ENCODE results near the gene PCDH9.
A peak's percentile ranks its signal among the peaks of the same experiment; 100 is the strongest.

The PCDH9 gene

GRCh38 chr13:67015976-67016600 lies 214.0 kb downstream of the PCDH9 start:
- no peak for DNase-seq

- no peak for DNase-seq
Measured at GRCh38 chr13:67014399-67014798, 215.7 kb downstream of the PCDH9 start.

- DNase-seq: no peak
Measured at GRCh38 chr13:67013709-67014108, 216.4 kb downstream of the PCDH9 start.

GRCh38 chr13:67008075-67008668 lies 222.0 kb downstream of the PCDH9 start:
- no peak for DNase-seq

- DNase-seq: no peak
Measured at GRCh38 chr13:67004511-67004910, 225.6 kb downstream of the PCDH9 start.

- DNase-seq: no peak
Measured at GRCh38 chr13:67003743-67004142, 226.4 kb downstream of the PCDH9 start.

GRCh38 chr13:67001363-67001762 lies 228.8 kb downstream of the PCDH9 start:
- no peak for DNase-seq

- no peak for DNase-seq
Measured at GRCh38 chr13:66996503-66996902, 233.6 kb downstream of the PCDH9 start.

- DNase-seq: no peak
Measured at GRCh38 chr13:66995203-66995611, 234.9 kb downstream of the PCDH9 start.

GRCh38 chr13:66994517-66995202 lies 235.5 kb downstream of the PCDH9 start:
- DNase-seq: no peak

- DNase-seq: peak in 1 of 2 experiments; percentile 35
Measured at GRCh38 chr13:66994097-66994496, 236.0 kb downstream of the PCDH9 start.

GRCh38 chr13:66992719-66993118 lies 237.4 kb downstream of the PCDH9 start:
- no peak for DNase-seq

- DNase-seq: no peak
Measured at GRCh38 chr13:66992183-66992582, 238.0 kb downstream of the PCDH9 start.

- DNase-seq: no peak
Measured at GRCh38 chr13:66984241-66984640, 245.9 kb downstream of the PCDH9 start.

GRCh38 chr13:66981912-66982311 lies 248.2 kb downstream of the PCDH9 start:
- no peak for DNase-seq

- peak in 1 of 2 experiments; percentile 16 for DNase-seq
Measured at GRCh38 chr13:66977161-66977560, 253.0 kb downstream of the PCDH9 start.

- no peak for DNase-seq
Measured at GRCh38 chr13:66974889-66975288, 255.2 kb downstream of the PCDH9 start.

- no peak for DNase-seq
Measured at GRCh38 chr13:66974174-66974573, 256.0 kb downstream of the PCDH9 start.

- no peak for DNase-seq
Measured at GRCh38 chr13:66972659-66973058, 257.5 kb downstream of the PCDH9 start.

- DNase-seq: no peak
Measured at GRCh38 chr13:66971004-66971403, 259.1 kb downstream of the PCDH9 start.

- no peak for DNase-seq
Measured at GRCh38 chr13:66969291-66969690, 260.8 kb downstream of the PCDH9 start.

GRCh38 chr13:66967811-66968597 lies 262.1 kb downstream of the PCDH9 start:
- no peak for DNase-seq

- DNase-seq: no peak
Measured at GRCh38 chr13:66965181-66965580, 265.0 kb downstream of the PCDH9 start.

- no peak for DNase-seq
Measured at GRCh38 chr13:66962953-66963352, 267.2 kb downstream of the PCDH9 start.
